ENCODE measurements around the gene UBE2V1.

GRCh38 chr20:50053362-50054230 is 59.4 kb downstream of the UBE2V1 start:
- TF ChIP-seq CTCF (IDR thresholded peaks at IDR 0.05) (no peak), PBX3 (IDR thresholded peaks at IDR 0.05) (no peak), RAD21 (IDR thresholded peaks at IDR 0.05; ENCODE audit: low read length) (no peak), EZH2phosphoT487 (IDR thresholded peaks at IDR 0.05; ENCODE audit: borderline replicate concordance, low read depth) (no peak), USF2 (IDR thresholded peaks at IDR 0.05; ENCODE audit: borderline replicate concordance, low read depth, low read length) (no peak), MXI1 (IDR thresholded peaks at IDR 0.05; ENCODE audit: low read depth, low read length) (no peak), POLR2AphosphoS5 (IDR thresholded peaks at IDR 0.05; ENCODE audit: low read depth, low read length) (no peak)

All from SK-N-SH (cell line).